GM23338 (cell line): ENCODE results near the gene NEK10. TPM values are rescaled to one million over a fixed set of nuclear protein-coding genes. Genes with fewer than 3 reads are reported as not detected.

Source experiments
- ATAC-seq: fragments of 200-7000 bp; cut with Tn5 transposase; 3 replicates; pipeline ENCODE4 v1.9.1; 2020
- DNase-seq: peaks from one replicate; pipeline ENCODE4 v3.0.0-alpha.2; 2015; ENCODE audit warnings: low spot score
- H2AFZ ChIP-seq: fragments of 200-600 bp; sonication (generic); 2 replicates; pipeline ENCODE4 v1.8.0; 2016; ENCODE audit warnings: antibody characterized with exemption, mild to moderate bottlenecking, moderate library complexity
- H3F3A ChIP-seq: fragments of 200-600 bp; sonication (generic); replicated peaks from 2 replicates; pipeline ENCODE4 v1.8.0; 2017; ENCODE audit warnings: antibody characterized with exemption, mixed run types, low read depth
- H3K27ac ChIP-seq: fragments of 200-600 bp; sonication (generic); 2 replicates; pipeline ENCODE4 v1.6.1; 2016; ENCODE audit warnings: low read depth
- H3K27me3 ChIP-seq: fragments of 200-600 bp; sonication (generic); 2 replicates; pipeline ENCODE4 v1.8.0; 2016; ENCODE audit warnings: mild to moderate bottlenecking, mixed run types, moderate library complexity; ENCODE audit not compliant: insufficient read depth
- H3K36me3 ChIP-seq: fragments of 200-600 bp; sonication (generic); 2 replicates; pipeline ENCODE4 v1.8.0; 2016; ENCODE audit warnings: mild to moderate bottlenecking; ENCODE audit not compliant: insufficient read depth
- H3K4me1 ChIP-seq: fragments of 200-600 bp; sonication (generic); 2 replicates; pipeline ENCODE4 v1.8.0; 2016; ENCODE audit warnings: mild to moderate bottlenecking, moderate library complexity; ENCODE audit not compliant: insufficient read depth
- H3K4me2 ChIP-seq: fragments of 200-600 bp; sonication (generic); 2 replicates; pipeline ENCODE4 v1.7.1; 2017; ENCODE audit warnings: mixed run types
- H3K4me3 ChIP-seq: fragments of 200-600 bp; sonication (generic); 2 replicates; pipeline ENCODE4 v1.6.1; 2016; ENCODE audit warnings: mixed run types
- H3K79me2 ChIP-seq: fragments of 200-600 bp; sonication (generic); replicated peaks from 2 replicates; pipeline ENCODE4 v1.8.0; 2017; ENCODE audit warnings: mild to moderate bottlenecking; ENCODE audit not compliant: insufficient read depth
- H3K9me2 ChIP-seq: fragments of 200-600 bp; sonication (generic); 2 replicates; pipeline ENCODE4 v1.8.0; 2017; ENCODE audit not compliant: insufficient read depth
- H4K20me1 ChIP-seq: fragments of 200-600 bp; sonication (generic); replicated peaks from 2 replicates; pipeline ENCODE4 v1.8.0; 2017; ENCODE audit warnings: mild to moderate bottlenecking; ENCODE audit not compliant: insufficient read depth
- H3K27ac Mint-ChIP-seq: 2 replicates; pipeline ENCODE4 v1.8.0; 2020; ENCODE audit warnings: inconsistent platforms, mild to moderate bottlenecking, moderate library complexity, mixed read lengths
- H3K27me3 Mint-ChIP-seq: 3 replicates; pipeline ENCODE4 v1.8.0; 2022; ENCODE audit warnings: low read depth, mild to moderate bottlenecking, moderate library complexity, mixed read lengths, inconsistent platforms; ENCODE audit not compliant: insufficient read depth, poor library complexity
- H3K36me3 Mint-ChIP-seq: 3 replicates; pipeline ENCODE4 v1.8.0; 2021; ENCODE audit warnings: low read depth, mild to moderate bottlenecking, inconsistent platforms, moderate library complexity, mixed read lengths
- H3K4me1 Mint-ChIP-seq: 3 replicates; pipeline ENCODE4 v1.8.0; 2020; ENCODE audit warnings: mild to moderate bottlenecking, inconsistent platforms, mixed read lengths
- H3K4me3 Mint-ChIP-seq: 3 replicates; pipeline ENCODE4 v1.8.0; 2021; ENCODE audit warnings: moderate library complexity, mild to moderate bottlenecking, inconsistent platforms, mixed read lengths
- H3K9me3 Mint-ChIP-seq: 3 replicates; pipeline ENCODE4 v1.8.0; 2020; ENCODE audit warnings: moderate library complexity, mild to moderate bottlenecking, inconsistent platforms, mixed read lengths
- CREB1 ChIP-seq: fragments of 250-450 bp; sonication (Bioruptor Pico); IDR thresholded peaks from 2 replicates; pipeline ENCODE4 v1.5.0; 2020; ENCODE audit warnings: low read depth, mild to moderate bottlenecking, moderate library complexity
- CTCF ChIP-seq, 2 experiments: fragments of 200-600 bp in 1 of 2; sonication (generic) in 1 of 2; conservative IDR thresholded peaks; 2 replicates each; pipeline versions ENCODE4 v1.5.1 to v1.6.1; 2016 to 2017; ENCODE audit warnings: antibody characterized with exemption in 2 of 2, low read depth in 2 of 2, mild to moderate bottlenecking in 2 of 2, moderate library complexity in 1 of 2
- ETS1 ChIP-seq: IDR thresholded peaks from 2 replicates; pipeline ENCODE4 v1.6.1; 2016; ENCODE audit warnings: antibody characterized with exemption
- EZH2 ChIP-seq: fragments of 200-600 bp; sonication (generic); IDR thresholded peaks from one replicate; pipeline ENCODE4 v1.8.0; 2017; ENCODE audit warnings: antibody characterized with exemption, mild to moderate bottlenecking, low read depth; ENCODE audit not compliant: unreplicated experiment
- EZH2phosphoT487 ChIP-seq: fragments of 200-600 bp; sonication (generic); IDR thresholded peaks from one replicate; pipeline ENCODE4 v1.8.1; 2018; ENCODE audit warnings: antibody characterized with exemption; ENCODE audit not compliant: unreplicated experiment
- JUNB ChIP-seq: IDR thresholded peaks from one replicate; pipeline ENCODE4 v1.6.1; 2016; ENCODE audit warnings: antibody characterized with exemption; ENCODE audit not compliant: unreplicated experiment
- NANOG ChIP-seq: IDR thresholded peaks from 2 replicates; pipeline ENCODE4 v1.6.1; 2016; ENCODE audit warnings: antibody characterized with exemption, borderline replicate concordance
- POLR2AphosphoS5 ChIP-seq: IDR thresholded peaks from 2 replicates; pipeline ENCODE4 v1.6.1; 2016; ENCODE audit warnings: antibody characterized with exemption, low read depth
- REST ChIP-seq: IDR thresholded peaks from one replicate; pipeline ENCODE4 v1.6.1; 2018; ENCODE audit warnings: antibody characterized with exemption; ENCODE audit not compliant: unreplicated experiment
- STAT1 ChIP-seq: IDR thresholded peaks from one replicate; pipeline ENCODE4 v1.6.1; 2016; ENCODE audit warnings: antibody characterized with exemption; ENCODE audit not compliant: unreplicated experiment
- ZNF114 ChIP-seq: fragments of 250-450 bp; sonication (Bioruptor Pico); IDR thresholded peaks from 2 replicates; pipeline ENCODE4 v1.5.0; 2020; ENCODE audit warnings: mild to moderate bottlenecking, moderate library complexity
- ZNF331 ChIP-seq: fragments of 250-450 bp; sonication (Bioruptor Pico); IDR thresholded peaks from 2 replicates; pipeline ENCODE4 v1.5.0; 2020; ENCODE audit warnings: low read depth, mild to moderate bottlenecking, moderate library complexity
- ZNF462 ChIP-seq: fragments of 250-450 bp; sonication (Bioruptor Pico); IDR thresholded peaks from 2 replicates; pipeline ENCODE4 v1.5.0; 2020; ENCODE audit warnings: mild to moderate bottlenecking, moderate library complexity
- polyA plus RNA-seq: library from polyadenylated mRNA; unstranded; fragments of >200 nt; fragmentation: Nextera tagmentation; extraction: Ambion mirVana; gene quantifications from 2 replicates; pipeline ENCODE4 v1.2.1, GENCODE V29; 2016
- total RNA-seq: library from RNA; depleted of rRNA; stranded (reverse); fragments of >200 nt; shearing (Covaris generic); gene quantifications from 2 replicates; pipeline ENCODE4 v1.2.3, GENCODE V29; 2014

The NEK10 gene
- total and polyA plus RNA-seq, 2 experiments from 2014 or later = 0.55 to 2.0 TPM

- Histone ChIP-seq H4K20me1 (no peaks in the 10 kb centered on the region), H3K36me3 (no peaks in the 10 kb centered on the region), H3K27me3 (no peaks in the 10 kb centered on the region), H2AFZ (no peak overlapping the region), H3F3A (no peaks in the 10 kb centered on the region), H3K9me2 (no peaks in the 10 kb centered on the region), H3K79me2 (no peaks in the 10 kb centered on the region), H3K27ac (no peak overlapping the region), H3K4me1 (no peaks in the 10 kb centered on the region), H3K4me2 (no peak overlapping the region), H3K4me3 (no peak overlapping the region)
- no peak for DNase-seq
- H3K36me3 Mint-ChIP-seq = no peaks in the 10 kb centered on the region
- no peak for ATAC-seq
- H3K4me3 Mint-ChIP-seq = no peak overlapping the region
- H3K9me3 Mint-ChIP-seq = no peaks in the 10 kb centered on the region
- H3K4me1 Mint-ChIP-seq = no peaks in the 10 kb centered on the region
- no peaks in the 10 kb centered on the region for H3K27me3 Mint-ChIP-seq
- TF ChIP-seq ZNF331 (CRISPR knock-in tag) (no peak), EZH2phosphoT487 (no peak), NANOG (no peak), POLR2AphosphoS5 (no peak), STAT1 (no peak), JUNB (no peak), ZNF114 (CRISPR knock-in tag) (no peak), CTCF (conservative IDR thresholded peaks at IDR 0.05; ENCODE audit: low read depth in 2 of 2) (no peak), ZNF462 (no peak), EZH2 (no peak), CREB1 (CRISPR knock-in tag) (no peak), REST (no peak), ETS1 (no peak)
- no peak overlapping the region for H3K27ac Mint-ChIP-seq
Measured at GRCh38 chr3:27345493-27345892, 23.7 kb downstream of the NEK10 start.
